Measurements from ENCODE around the gene SLC6A8. TPM values are rescaled to one million over a fixed set of nuclear protein-coding genes. Genes with fewer than 3 reads are reported as not detected.
"Not testable (repeated sequence)": the region's sequence is repeated elsewhere in the genome, so short reads cannot be mapped to it uniquely, and the experiment has no call there.

The SLC6A8 gene
- total RNA-seq, 1 donor from 2014 or later, result 3.5 TPM

GRCh38 chrX:153739754-153740486 is 52.2 kb downstream of the SLC6A8 start:
- Mint-ChIP-seq H3K9me3 (no peaks in the 10 kb centered on the region), H3K4me3 (peak overlapping the region; percentile 77), H3K27ac (peak overlapping the region; percentile 93), H3K4me1 (peaks cover 20% of the 10 kb centered on the region), H3K27me3 (peaks cover 3% of the 10 kb centered on the region), H3K36me3 (ENCODE audit: low read depth) (peaks cover 10% of the 10 kb centered on the region)
- DNase-seq, result peak; percentile 79
- intact Hi-C loops (cut with micrococcal nuclease), result no loop called here

GRCh38 chrX:153740631-153741222 is 53.0 kb downstream of the SLC6A8 start:
- Mint-ChIP-seq H3K4me3 (peak overlapping the region; percentile 77), H3K4me1 (peaks cover 12% of the 10 kb centered on the region), H3K36me3 (ENCODE audit: low read depth) (peaks cover 5% of the 10 kb centered on the region), H3K27me3 (peaks cover 4% of the 10 kb centered on the region), H3K9me3 (no peaks in the 10 kb centered on the region), H3K27ac (peak overlapping the region; percentile 93)
- intact Hi-C loops (cut with micrococcal nuclease), result no loop called here
- no peak for DNase-seq

DNA sequence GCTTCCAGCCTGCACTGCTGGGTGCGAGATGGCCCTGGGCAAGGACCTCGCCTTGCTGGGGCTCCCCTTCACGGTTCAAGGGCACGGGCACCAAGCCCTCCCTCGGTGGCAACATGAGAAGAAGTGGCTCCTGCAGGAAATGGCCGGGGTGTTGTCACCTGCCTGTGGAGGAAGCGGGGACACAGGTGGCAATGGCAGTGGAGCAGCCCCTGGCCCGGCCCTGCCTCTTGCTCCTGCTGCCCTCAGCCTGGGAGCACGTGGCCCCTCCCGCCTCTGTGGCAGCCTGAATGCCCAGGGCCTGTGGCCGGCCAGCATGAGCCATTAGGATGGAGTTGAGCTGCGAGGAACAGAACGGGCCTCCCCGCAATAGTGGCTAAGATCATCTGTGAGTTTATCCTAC is 53.7 kb downstream of the SLC6A8 start:
- H3K9me3 Mint-ChIP-seq, result no peaks in the 10 kb centered on the region
- peaks cover 5% of the 10 kb centered on the region for H3K36me3 Mint-ChIP-seq (ENCODE audit: low read depth)
- H3K4me3 Mint-ChIP-seq, result peak overlapping the region; percentile 77
- H3K27ac Mint-ChIP-seq, result peak overlapping the region; percentile 72
- H3K4me1 Mint-ChIP-seq, result peaks cover 12% of the 10 kb centered on the region
- peaks cover 8% of the 10 kb centered on the region for H3K27me3 Mint-ChIP-seq
- DNase-seq, result no peak
- intact Hi-C loops (cut with micrococcal nuclease), result no loop called here

- DNase-seq; H3K27ac Mint-ChIP-seq; H3K27me3 Mint-ChIP-seq; intact Hi-C loops (cut with micrococcal nuclease); H3K4me3 Mint-ChIP-seq; H3K36me3 Mint-ChIP-seq (ENCODE audit: low read depth); H3K9me3 Mint-ChIP-seq: not testable (repeated sequence)
- H3K4me1 Mint-ChIP-seq, result peaks cover 12% of the 10 kb centered on the region
These were observed 54.4 kb downstream of the SLC6A8 start for GRCh38 chrX:153742111-153742510.

- H3K36me3 Mint-ChIP-seq (ENCODE audit: low read depth); DNase-seq; intact Hi-C loops (cut with micrococcal nuclease); H3K9me3 Mint-ChIP-seq; H3K27ac Mint-ChIP-seq; H3K27me3 Mint-ChIP-seq; H3K4me3 Mint-ChIP-seq: not testable (repeated sequence)
- peaks cover 12% of the 10 kb centered on the region for H3K4me1 Mint-ChIP-seq
These were observed 55.2 kb downstream of the SLC6A8 start for GRCh38 chrX:153742796-153743467.

DNA sequence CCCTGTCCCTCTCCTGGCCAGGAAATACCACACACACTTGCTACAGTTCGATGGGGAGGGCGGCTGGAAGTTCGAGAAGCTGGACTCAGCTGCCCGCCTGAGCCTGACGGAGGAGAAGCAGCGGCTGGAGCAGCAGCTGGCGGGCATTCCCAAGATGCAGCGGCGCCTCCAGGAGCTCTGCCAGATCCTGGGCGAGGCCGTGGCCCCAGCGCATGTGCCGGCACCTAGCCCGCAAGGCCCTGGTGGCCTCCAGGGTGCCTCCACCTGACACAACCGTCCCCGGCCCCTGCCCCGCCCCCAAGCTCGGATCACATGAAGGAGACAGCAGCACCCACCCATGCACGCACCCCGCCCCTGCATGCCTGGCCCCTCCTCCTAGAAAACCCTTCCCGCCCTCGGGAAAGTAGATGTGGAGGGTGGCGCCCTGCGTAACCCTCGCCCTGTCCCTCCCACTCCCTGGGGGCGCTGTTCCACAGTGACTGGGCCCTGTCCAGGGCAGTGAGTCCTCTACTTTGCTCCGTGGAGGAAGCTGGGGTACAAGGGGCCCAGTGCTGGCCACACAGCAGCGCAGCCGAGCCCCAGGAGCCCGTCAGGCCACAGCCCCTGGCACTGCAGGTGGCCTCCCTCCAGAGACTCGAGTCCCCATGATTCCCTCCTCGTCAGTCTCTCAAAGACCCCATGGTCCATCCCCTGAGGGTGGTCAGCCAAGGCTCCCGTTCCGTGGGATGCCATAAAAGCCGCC is 55.9 kb downstream of the SLC6A8 start:
- H3K9me3 Mint-ChIP-seq, H3K27ac Mint-ChIP-seq: not testable (repeated sequence)

GRCh38 chrX:153744210-153745066 is 56.7 kb downstream of the SLC6A8 start:
- Mint-ChIP-seq H3K4me3 (no peak overlapping the region), H3K27me3 (peaks cover 13% of the 10 kb centered on the region), H3K27ac (no peak overlapping the region), H3K4me1 (peaks cover 12% of the 10 kb centered on the region), H3K9me3 (no peaks in the 10 kb centered on the region), H3K36me3 (ENCODE audit: low read depth) (peaks cover 2% of the 10 kb centered on the region)
- intact Hi-C loops (cut with micrococcal nuclease), result no loop called here
- peak; percentile 71 for DNase-seq

More for the DNA sequence above, 55.9 kb downstream of the SLC6A8 start:
- DNase-seq; H3K27me3 Mint-ChIP-seq; H3K4me3 Mint-ChIP-seq; H3K36me3 Mint-ChIP-seq (ENCODE audit: low read depth); intact Hi-C loops (cut with micrococcal nuclease): not testable (repeated sequence)
- peaks cover 12% of the 10 kb centered on the region for H3K4me1 Mint-ChIP-seq

DNA sequence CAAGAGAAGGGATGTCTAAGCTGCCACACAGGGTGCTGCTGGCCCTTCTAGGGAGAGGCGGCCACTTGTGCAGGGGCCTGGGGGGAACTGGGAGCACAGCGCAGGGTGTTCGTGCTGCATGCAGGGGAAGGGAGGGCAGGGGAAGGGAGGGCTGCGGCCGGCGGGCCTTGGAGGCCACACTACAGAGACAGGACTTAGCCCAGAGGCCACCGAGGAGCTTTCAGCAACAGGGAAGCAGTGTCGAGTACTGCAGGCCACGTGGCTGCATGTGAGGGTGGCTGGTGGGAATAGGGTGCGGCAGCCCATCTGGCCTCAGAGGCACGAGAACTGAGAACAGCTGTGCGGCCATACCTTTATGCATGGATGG is 57.3 kb downstream of the SLC6A8 start:
- H3K9me3 Mint-ChIP-seq; H3K36me3 Mint-ChIP-seq (ENCODE audit: low read depth); intact Hi-C loops (cut with micrococcal nuclease); DNase-seq; H3K4me3 Mint-ChIP-seq; H3K27ac Mint-ChIP-seq: not testable (repeated sequence)
- Mint-ChIP-seq H3K27me3 (peaks cover 19% of the 10 kb centered on the region), H3K4me1 (peaks cover 10% of the 10 kb centered on the region)

Other genes starting within 250 kb of the SLC6A8 start
- 1.1 and 1.9 TPM in 2 replicates for gene TREX2, start 241.9 kb upstream of the SLC6A8 start, total RNA-seq
- gene HAUS7, start 217.3 kb upstream of the SLC6A8 start, total RNA-seq, result 75.7 and 79.4 TPM in 2 replicates
- not detected in 2 replicates for gene BGN, start 192.9 kb upstream of the SLC6A8 start, total RNA-seq
- not detected in 2 replicates for gene ATP2B3, start 170.3 kb upstream of the SLC6A8 start, total RNA-seq
- 27.3 and 28.7 TPM in 2 replicates for gene CCNQ, start 88.8 kb upstream of the SLC6A8 start, total RNA-seq
- 0.19 and 0.24 TPM in 2 replicates for gene DUSP9, start 40.7 kb upstream of the SLC6A8 start, total RNA-seq
- 0.36 and 0.84 TPM in 2 replicates for gene PNCK, start 14.1 kb upstream of the SLC6A8 start, total RNA-seq
- 154 and 157 TPM in 2 replicates for gene BCAP31, start 36.5 kb downstream of the SLC6A8 start, total RNA-seq
- gene ABCD1, start 36.9 kb downstream of the SLC6A8 start, total RNA-seq, result 6.6 and 7.7 TPM in 2 replicates
- gene PLXNB3, start 76.3 kb downstream of the SLC6A8 start, total RNA-seq, result 0.43 and 0.49 TPM in 2 replicates
- not detected in 2 replicates for gene SRPK3, start 93.1 kb downstream of the SLC6A8 start, total RNA-seq
- gene IDH3G, start 106.4 kb downstream of the SLC6A8 start, total RNA-seq, result 70.2 and 78.8 TPM in 2 replicates
- 265 and 277 TPM in 2 replicates for gene SSR4, start 106.7 kb downstream of the SLC6A8 start, total RNA-seq
- gene PDZD4, start 142.6 kb downstream of the SLC6A8 start, total RNA-seq, result 0.26 and 0.58 TPM in 2 replicates
- gene L1CAM, start 198.2 kb downstream of the SLC6A8 start, total RNA-seq, result 1.3 and 1.6 TPM in 2 replicates
- gene AVPR2, start 216.7 kb downstream of the SLC6A8 start, total RNA-seq, result not detected in 2 replicates
- 135 and 137 TPM in 2 replicates for gene ARHGAP4, start 238.3 kb downstream of the SLC6A8 start, total RNA-seq
- 153 and 168 TPM in 2 replicates for gene NAA10, start 247.1 kb downstream of the SLC6A8 start, total RNA-seq